WERI-Rb-1 (cell line): ENCODE data around the gene SHOX.

Experiments
- DNase-seq: peaks from one replicate; pipeline ENCODE4 v3.0.0-alpha.2; 2020
- H3K27ac ChIP-seq: fragments of 250-450 bp; sonication (Bioruptor Pico); 2 replicates; pipeline ENCODE4 v1.5.1; 2020; ENCODE audit warnings: mild to moderate bottlenecking, moderate library complexity
- H3K27me3 ChIP-seq: fragments of 250-450 bp; sonication (Bioruptor Pico); 2 replicates; pipeline ENCODE4 v1.5.1; 2021; ENCODE audit warnings: mild to moderate bottlenecking, low read depth, moderate library complexity; ENCODE audit not compliant: insufficient read depth, severe bottlenecking
- H3K36me3 ChIP-seq: fragments of 250-450 bp; sonication (Bioruptor Pico); 2 replicates; pipeline ENCODE4 v1.5.1; 2020; ENCODE audit warnings: mild to moderate bottlenecking, moderate library complexity
- H3K4me3 ChIP-seq: 2 replicates; pipeline ENCODE4 v1.5.1; 2011; ENCODE audit warnings: low read depth, mild to moderate bottlenecking, control low read depth, low read length
- H3K9me3 ChIP-seq: fragments of 250-450 bp; sonication (Bioruptor Pico); 2 replicates; pipeline ENCODE4 v1.5.1; 2021; ENCODE audit warnings: mild to moderate bottlenecking, moderate library complexity; ENCODE audit not compliant: severe bottlenecking
- TF ChIP-seq, protein P1 (sequence below): IDR thresholded peaks from 2 replicates; pipeline ENCODE4 v1.5.1; 2011; ENCODE audit warnings: low read depth, mild to moderate bottlenecking, control low read depth, inconsistent platforms, low read length

SHOX gene

DNA sequence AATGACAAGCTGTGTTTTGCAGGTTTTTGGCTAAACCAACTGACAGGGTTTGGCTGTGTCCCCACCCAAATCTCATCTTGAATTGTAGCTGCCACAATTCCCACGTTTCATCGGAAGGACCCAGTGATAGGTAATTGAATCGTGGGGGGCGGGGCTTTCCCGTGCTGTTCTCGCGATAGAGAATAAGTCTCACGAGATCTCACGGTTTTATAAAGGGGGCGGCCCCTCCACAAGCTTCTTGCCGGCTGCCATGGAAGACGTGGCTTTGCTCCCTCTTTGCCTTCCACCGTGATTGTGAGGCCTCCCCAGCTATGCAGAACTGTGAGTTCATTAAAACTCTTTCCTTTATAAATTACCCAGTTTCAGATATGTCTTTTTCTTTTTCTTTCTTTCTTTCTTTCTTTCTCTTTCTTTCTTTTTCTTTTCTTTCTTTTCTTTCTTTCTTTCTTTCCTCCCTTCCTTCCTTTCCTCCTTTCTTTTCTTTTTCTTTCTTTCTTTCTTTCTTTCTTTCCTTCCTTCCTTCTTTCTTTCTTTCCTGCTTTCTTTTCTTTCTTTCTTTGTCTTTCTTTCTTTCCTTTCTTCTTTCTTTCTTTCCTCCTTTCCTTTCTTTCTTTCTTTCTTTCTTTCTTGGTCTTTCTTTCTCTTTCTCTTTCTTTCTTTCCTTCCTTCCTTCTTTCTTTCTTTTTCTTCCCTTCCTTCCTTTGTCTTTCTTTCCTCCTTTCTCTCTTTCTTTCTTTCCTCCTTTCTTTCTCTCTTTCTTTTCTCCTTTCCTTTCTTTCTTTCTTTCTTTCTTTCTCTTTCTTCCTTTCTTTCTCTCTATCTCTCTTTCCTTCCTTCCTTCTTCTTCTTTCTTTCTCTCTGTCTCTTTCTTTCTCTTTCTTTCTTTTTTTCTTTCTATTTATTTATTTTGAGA lies 54.8 kb downstream of the SHOX start:
- peaks cover 35% of the 10 kb centered on the region for H3K27me3 ChIP-seq
- H3K27ac ChIP-seq: no peak overlapping the region
- no peaks in the 10 kb centered on the region for H3K36me3 ChIP-seq
- DNase-seq: no peak
- TF ChIP-seq, protein P1, sequence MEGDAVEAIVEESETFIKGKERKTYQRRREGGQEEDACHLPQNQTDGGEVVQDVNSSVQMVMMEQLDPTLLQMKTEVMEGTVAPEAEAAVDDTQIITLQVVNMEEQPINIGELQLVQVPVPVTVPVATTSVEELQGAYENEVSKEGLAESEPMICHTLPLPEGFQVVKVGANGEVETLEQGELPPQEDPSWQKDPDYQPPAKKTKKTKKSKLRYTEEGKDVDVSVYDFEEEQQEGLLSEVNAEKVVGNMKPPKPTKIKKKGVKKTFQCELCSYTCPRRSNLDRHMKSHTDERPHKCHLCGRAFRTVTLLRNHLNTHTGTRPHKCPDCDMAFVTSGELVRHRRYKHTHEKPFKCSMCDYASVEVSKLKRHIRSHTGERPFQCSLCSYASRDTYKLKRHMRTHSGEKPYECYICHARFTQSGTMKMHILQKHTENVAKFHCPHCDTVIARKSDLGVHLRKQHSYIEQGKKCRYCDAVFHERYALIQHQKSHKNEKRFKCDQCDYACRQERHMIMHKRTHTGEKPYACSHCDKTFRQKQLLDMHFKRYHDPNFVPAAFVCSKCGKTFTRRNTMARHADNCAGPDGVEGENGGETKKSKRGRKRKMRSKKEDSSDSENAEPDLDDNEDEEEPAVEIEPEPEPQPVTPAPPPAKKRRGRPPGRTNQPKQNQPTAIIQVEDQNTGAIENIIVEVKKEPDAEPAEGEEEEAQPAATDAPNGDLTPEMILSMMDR: no peak
- H3K4me3 ChIP-seq: no peak overlapping the region
- no peaks in the 10 kb centered on the region for H3K9me3 ChIP-seq

GRCh38 chrX:689983-690382 lies 59.4 kb downstream of the SHOX start:
- DNase-seq: no peak
- Histone ChIP-seq H3K9me3 (no peaks in the 10 kb centered on the region), H3K27ac (no peak overlapping the region), H3K27me3 (peaks cover 30% of the 10 kb centered on the region), H3K4me3 (no peak overlapping the region), H3K36me3 (no peaks in the 10 kb centered on the region)
- TF ChIP-seq, protein P1: no peak

GRCh38 chrX:694800-695199 lies 64.2 kb downstream of the SHOX start:
- no peaks in the 10 kb centered on the region for H3K36me3 ChIP-seq
- H3K9me3 ChIP-seq: peaks cover 7% of the 10 kb centered on the region
- TF ChIP-seq, protein P1: no peak
- no peak overlapping the region for H3K4me3 ChIP-seq
- no peak for DNase-seq
- peaks cover 37% of the 10 kb centered on the region for H3K27me3 ChIP-seq
- H3K27ac ChIP-seq: no peak overlapping the region

DNA sequence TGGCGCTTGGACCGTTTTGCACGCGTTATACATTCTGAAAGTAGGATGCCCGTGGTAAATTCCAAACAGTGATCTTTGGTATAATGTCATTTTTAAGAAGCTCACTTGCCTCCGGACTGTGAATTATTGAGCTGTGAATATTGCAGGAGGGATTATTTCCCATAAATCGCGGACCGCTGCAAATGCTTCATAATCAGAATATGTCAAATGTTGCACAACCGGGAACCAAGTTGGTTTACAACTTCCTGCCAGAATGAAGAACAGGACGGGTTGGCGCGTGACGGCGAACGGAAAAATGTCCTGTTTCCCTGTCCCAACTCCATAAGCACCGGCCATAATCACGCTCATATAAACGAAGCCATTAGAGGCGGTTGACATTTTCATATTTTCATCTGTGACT lies 67.6 kb downstream of the SHOX start:
- no peak overlapping the region for H3K27ac ChIP-seq
- no peak for DNase-seq
- TF ChIP-seq, protein P1: no peak
- peaks cover 7% of the 10 kb centered on the region for H3K9me3 ChIP-seq
- H3K27me3 ChIP-seq: peaks cover 45% of the 10 kb centered on the region
- H3K4me3 ChIP-seq: no peak overlapping the region
- H3K36me3 ChIP-seq: no peaks in the 10 kb centered on the region

DNA sequence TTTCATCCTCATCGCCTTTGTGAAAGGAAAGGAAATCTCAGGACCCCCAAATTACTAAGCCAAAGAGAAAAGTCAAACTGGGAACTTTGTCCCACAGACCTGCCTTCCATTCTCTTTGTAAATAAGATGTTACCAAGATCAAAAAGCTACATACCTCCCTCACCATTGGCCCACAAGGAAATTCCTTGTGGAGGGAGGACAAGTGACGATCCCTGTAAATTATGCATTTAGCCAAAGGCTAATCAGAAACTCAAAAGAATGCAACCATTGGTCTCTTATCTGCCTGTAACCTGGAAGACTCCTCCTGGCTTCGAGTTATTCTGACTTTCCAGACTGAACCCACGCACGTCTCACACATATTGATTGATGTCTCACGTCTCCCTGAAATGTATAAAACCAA lies 70.3 kb downstream of the SHOX start:
- TF ChIP-seq, protein P1: no peak
- DNase-seq: no peak
- Histone ChIP-seq H3K36me3 (no peaks in the 10 kb centered on the region), H3K27ac (no peak overlapping the region), H3K4me3 (no peak overlapping the region), H3K9me3 (peaks cover 7% of the 10 kb centered on the region), H3K27me3 (peaks cover 34% of the 10 kb centered on the region)
